WI38 (cell line): ENCODE results near the gene EIF4G1.

Source experiments
- H3K4me3 ChIP-seq: 2 replicates; pipeline ENCODE4 v1.5.1; 2011; ENCODE audit warnings: low read depth, mild to moderate bottlenecking, control low read depth, low read length
- TF ChIP-seq, protein P1 (sequence below): IDR thresholded peaks from 2 replicates; pipeline ENCODE4 v1.5.1; 2012; ENCODE audit warnings: low read depth, mild to moderate bottlenecking, control low read depth, low read length

Gene EIF4G1

DNA sequence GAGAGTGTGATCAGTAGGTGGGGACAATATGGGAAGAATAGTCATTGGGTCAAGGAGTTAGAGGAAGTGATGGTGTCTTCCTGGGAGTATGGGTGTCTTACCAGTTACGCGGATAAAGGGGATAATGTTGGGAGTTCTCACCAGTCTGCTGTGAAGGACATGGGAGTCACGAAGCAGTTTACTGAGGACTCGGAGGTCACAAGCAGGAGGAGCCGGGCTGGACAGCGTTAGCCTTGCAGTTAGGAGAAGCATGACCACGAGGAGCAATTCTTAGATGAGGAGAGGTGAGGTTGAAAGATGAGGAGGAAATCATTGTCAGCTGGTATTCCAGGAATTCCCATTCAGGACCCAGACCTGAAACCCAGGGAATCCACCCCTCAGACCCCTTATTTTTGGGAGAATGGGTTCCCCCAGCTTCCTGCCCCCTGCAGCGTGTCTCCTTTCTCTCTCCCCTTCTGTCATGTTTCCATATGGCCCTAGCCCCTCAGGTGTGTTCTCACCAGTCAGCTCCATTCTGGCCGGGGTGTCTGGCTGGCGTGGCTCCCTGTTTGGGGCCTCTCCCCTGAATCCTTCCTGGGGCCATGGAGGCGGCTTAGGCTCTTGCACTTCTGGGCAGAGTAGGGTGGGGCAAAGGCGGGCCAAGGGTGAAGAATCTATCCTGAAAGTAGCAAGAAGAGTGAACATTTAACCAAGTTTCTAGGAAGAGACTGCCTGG lies 61.5 kb downstream of the EIF4G1 start:
- TF ChIP-seq, protein P1, sequence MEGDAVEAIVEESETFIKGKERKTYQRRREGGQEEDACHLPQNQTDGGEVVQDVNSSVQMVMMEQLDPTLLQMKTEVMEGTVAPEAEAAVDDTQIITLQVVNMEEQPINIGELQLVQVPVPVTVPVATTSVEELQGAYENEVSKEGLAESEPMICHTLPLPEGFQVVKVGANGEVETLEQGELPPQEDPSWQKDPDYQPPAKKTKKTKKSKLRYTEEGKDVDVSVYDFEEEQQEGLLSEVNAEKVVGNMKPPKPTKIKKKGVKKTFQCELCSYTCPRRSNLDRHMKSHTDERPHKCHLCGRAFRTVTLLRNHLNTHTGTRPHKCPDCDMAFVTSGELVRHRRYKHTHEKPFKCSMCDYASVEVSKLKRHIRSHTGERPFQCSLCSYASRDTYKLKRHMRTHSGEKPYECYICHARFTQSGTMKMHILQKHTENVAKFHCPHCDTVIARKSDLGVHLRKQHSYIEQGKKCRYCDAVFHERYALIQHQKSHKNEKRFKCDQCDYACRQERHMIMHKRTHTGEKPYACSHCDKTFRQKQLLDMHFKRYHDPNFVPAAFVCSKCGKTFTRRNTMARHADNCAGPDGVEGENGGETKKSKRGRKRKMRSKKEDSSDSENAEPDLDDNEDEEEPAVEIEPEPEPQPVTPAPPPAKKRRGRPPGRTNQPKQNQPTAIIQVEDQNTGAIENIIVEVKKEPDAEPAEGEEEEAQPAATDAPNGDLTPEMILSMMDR, result no peak

GRCh38 chr3:184377374-184377773 lies 63.0 kb downstream of the EIF4G1 start:
- no peak overlapping the region for H3K4me3 ChIP-seq
- TF ChIP-seq, protein P1, result no peak

More for the DNA sequence above, 61.5 kb downstream of the EIF4G1 start:
- H3K4me3 ChIP-seq, result no peak overlapping the region

GRCh38 chr3:184377882-184378445 lies 63.6 kb downstream of the EIF4G1 start, which contains the start of gene THPO:
Gene THPO, minus strand, starts transcription at chr3:184378207. Its CDS starts 1,948 bp downstream, at chr3:184376259.
- TF ChIP-seq, protein P1, result no peak
- no peak within 1 kb of the TSS for H3K4me3 ChIP-seq

DNA sequence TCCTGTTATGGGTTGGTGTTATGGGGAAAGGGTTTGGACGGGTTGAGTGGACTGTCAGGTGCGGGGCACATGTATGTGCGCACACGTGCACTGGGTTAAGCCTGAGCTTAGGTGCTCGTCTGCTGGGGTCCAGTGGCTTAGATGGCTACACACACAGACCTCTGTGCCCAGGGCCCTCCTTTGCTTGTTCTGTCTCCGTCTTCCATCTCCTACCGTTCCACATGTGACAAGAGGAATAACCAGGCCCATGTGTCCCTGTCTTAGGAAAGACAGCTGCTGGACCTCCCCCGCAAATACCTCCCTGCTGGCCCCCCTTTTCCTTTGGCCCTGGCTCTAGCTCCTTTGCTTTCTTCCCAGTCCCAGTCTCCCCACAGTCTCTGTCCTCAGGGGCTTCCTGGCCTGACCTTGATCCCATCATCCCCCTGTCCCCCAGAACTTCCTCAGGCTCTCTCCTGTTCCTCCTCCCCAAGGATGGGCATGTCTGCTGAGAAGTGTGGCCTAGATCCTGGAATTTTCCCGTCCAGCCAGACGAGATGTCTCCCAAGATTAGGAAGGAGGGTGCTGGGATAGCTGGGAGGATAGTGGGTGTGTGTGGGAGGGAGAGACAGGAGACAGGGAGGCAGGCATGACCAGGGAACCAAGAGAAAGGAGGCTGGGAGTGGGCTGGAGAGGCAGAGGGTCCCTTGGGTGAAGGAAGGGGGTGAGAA lies 64.4 kb downstream of the EIF4G1 start:
- TF ChIP-seq, protein P1, result no peak
- no peak overlapping the region for H3K4me3 ChIP-seq

GRCh38 chr3:184379358-184380184 lies 65.2 kb downstream of the EIF4G1 start, which contains the start of gene CHRD:
Gene CHRD, plus strand, starts transcription at chr3:184380054. Its CDS starts 265 bp downstream, at chr3:184380319.
- H3K4me3 ChIP-seq, result 0 out of 2 replicates have a peak within 1 kb of the TSS, but pooled peaks have one; percentile 14
- TF ChIP-seq, protein P1, result no peak

DNA sequence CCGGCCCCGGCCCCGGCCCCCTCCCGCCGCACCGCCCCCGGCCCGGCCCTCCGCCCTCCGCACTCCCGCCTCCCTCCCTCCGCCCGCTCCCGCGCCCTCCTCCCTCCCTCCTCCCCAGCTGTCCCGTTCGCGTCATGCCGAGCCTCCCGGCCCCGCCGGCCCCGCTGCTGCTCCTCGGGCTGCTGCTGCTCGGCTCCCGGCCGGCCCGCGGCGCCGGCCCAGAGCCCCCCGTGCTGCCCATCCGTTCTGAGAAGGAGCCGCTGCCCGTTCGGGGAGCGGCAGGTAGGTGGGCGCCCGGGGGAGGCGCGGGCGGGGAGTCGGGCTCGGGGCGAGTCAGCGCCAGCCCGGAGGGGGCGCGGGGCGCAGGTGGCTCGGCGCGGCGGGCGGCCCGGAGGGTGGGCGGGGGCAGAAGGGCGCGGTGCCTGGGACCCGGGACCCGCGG lies 65.8 kb downstream of the EIF4G1 start:
- H3K4me3 ChIP-seq, result 0 out of 2 replicates have a peak overlapping the region, but pooled peaks have one; percentile 14
- TF ChIP-seq, protein P1, result no peak
